ENCODE measurements around the gene SAT1. TPM values are rescaled to one million over a fixed set of nuclear protein-coding genes. Genes with fewer than 3 reads are reported as not detected.

Gene SAT1
- total RNA-seq, 1 experiment from 2014 or later: 26.0 TPM

DNA sequence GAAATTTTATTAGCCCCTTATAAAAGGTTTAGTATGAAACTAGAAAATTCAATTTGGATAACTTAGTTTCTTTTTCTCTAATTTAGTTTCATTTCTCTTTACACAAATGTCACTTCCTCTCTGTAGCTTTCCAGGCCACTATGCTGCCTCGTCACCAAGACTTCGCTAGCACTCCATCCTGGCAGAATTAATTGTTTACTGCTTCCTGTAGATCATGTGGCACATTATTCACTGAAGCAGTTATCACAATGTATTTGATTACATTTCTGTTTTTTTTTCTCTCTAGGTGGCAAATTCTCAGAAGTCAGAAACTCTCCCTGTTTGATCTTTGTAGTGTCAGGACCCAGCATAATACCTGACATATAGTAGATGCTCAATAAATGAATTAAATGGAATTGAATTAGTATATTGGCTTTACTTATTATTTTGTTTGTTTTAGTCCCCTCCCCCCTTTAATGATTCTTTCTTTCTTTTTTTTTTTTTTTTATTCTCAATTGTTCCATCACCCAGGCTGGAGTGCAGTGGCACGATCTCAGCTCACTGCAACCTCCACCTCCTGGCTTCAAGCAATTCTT is 9.3 kb upstream of the SAT1 start:
- no peak for DNase-seq (ENCODE audit: low read depth)

DNA sequence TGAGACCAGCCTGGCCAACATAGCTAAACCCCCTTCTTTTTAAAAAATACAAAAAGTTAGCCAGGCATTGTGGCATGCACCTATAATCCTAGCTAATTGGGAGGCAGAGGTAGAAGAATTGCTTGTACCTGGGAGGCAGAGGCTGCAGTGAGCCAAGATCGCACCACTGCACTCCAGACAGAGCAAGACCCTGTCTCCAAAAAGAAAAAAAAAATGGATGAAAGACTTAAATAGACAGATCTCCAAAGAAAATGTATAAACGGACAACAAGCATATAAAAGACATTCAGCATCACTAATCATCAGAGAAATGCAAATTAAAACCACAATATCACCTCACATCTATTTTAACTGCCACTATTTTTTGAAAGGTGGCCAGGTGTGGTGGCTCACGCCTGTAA is 6.6 kb upstream of the SAT1 start:
- no peak for DNase-seq (ENCODE audit: low read depth)

DNA sequence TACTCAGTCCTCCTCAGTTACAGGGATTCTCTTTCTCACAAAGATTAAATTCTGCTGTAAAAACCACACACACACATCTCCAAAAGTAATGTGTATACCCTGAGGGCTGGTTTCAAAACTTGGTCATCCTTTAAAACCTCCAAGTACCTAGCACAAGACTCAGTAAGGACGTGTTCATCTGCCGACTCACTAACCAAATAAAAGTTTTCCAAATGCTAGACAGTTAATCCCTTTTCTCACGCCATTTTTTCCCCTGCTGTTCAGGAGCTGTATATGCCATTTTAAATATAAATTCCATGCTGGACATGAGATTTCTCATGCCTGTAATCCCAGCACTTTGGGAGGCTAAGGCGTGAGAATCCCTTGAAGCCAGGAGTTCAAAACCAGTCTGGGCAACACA is 3.9 kb upstream of the SAT1 start:
- DNase-seq (ENCODE audit: low read depth): peak; percentile 70

DNA sequence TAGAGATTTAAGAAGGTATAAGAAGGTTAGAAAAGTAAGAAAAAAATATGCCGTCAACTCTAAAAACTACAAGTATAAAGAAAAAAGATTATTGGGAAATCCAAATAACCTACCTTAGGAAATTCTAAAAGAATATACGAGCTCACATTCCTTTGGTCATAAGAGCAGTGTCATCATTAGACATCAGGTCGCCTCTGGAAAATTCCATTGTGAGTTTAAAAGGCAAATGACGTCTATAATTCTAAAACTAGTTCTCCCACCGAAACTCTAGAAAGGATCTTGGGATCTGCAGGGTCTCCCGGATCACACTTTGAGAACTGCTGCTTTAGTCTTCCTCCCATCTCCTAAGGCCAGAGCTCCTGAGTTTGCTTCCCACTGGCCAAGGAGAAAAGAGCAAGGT is 518 bp upstream of the SAT1 start:
- no peak for DNase-seq (ENCODE audit: low read depth)

DNA sequence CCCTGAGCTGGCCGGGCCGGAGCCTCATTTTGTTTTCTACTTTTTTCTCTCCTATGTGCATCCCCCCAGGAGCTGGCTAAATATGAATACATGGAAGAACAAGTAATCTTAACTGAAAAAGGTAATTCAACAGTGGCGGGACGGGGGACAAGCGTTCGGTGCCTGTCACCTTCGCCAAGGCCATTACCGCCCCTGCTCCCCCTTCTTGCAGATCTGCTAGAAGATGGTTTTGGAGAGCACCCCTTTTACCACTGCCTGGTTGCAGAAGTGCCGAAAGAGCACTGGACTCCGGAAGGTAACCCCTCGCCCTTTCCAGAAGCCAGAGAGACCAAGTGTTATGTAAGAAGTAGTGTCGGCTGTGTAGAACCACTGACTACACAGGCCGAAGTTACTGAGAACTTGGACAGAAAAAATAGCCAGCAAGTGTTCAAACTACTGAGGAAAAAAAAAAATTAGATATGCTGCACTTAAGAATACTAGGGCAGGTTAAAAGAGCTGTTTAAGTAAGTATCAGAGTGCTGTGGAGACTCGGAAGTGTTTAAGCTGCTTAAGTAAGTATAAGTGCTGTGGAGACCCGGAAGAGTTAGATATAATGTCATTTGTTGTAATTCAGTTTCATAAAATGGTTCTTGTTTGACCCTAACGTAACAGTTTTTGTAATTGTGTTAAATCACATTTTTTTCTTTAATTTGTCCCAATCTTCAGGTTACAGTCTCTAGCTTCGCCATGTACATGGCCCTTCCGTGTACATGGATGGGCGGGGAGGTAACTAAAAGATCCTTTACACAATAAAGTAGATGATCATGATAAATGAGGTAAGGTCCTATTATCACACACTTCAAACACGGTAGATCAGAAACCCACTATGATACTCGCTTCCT is 856 bp downstream of the SAT1 start:
- DNase-seq (ENCODE audit: low read depth): no peak

DNA sequence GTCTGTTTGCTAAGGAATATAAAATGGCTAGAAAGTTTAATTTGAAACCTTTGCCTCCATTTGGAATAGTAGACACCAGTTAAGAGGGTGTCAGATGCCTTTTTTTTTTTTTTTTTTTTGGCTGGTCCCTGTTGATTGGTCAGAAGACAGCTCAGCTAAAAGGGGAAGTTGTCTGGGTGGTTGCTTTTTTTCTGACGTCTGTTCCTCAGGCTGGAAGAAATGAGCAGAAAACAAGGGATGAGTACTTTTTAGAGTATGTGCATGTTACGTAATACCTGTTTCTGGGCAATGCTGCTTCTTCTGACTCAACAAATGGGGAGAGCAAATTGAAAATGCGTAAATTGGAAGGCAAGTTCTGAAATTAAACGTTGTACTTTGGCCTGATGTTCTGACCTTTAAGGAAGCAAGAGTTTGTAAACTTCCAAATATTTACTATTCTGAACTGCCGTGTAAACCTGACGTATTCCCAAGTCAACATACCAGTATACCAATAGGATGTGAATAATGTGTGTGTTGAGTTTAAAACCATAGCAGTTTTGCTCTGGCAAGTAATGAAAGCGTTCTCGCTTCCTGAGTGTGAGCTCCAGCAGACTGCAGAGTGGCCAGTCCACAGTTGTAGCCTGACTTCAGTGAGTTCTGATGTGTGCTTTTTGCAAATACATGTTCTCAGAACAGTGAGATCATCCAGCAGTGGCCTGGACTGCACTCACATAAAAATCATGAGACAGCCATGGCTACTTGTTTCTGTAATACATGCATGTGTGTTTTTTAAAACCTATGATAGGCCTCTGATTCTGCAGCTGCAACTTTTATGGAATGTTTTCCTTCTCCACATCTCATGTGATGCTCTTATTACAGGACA is 1.7 kb downstream of the SAT1 start:
- peak; percentile 73 for DNase-seq (ENCODE audit: low read depth)

DNA sequence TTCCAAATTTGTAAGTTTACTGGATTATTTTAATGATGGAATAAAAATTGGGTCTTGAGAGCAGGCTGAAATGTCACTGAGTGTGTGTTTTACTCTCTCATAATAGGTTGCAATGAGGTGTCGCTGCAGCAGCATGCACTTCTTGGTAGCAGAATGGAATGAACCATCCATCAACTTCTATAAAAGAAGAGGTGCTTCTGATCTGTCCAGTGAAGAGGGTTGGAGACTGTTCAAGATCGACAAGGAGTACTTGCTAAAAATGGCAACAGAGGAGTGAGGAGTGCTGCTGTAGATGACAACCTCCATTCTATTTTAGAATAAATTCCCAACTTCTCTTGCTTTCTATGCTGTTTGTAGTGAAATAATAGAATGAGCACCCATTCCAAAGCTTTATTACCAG is 2.6 kb downstream of the SAT1 start:
- DNase-seq (ENCODE audit: low read depth): no peak

DNA sequence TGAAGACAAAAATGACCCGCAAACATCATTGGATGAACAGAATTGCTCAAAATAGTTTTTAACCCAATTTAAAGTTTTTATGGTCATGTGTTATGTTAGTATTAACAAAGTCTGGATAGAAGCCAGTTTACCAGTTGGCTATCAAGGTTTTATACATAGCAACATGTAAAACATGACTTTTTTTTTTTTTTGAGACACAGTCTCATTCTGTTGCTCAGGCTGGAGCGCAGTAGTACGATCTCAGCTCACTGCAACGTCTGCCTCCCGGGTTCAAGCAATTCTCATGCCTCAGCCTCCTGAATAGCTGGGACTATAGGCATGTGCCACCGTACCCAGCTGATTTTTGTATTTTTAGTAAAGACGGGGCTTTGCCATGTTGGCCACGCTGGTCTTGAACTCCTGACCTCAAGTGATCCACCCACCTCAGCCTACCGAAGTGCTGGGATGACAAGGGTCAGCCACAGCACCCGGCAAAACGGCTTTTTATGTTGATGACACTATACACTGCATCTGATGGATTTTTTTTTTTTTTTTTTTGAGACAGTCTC is 3.4 kb downstream of the SAT1 start:
- no peak for DNase-seq (ENCODE audit: low read depth)

DNA sequence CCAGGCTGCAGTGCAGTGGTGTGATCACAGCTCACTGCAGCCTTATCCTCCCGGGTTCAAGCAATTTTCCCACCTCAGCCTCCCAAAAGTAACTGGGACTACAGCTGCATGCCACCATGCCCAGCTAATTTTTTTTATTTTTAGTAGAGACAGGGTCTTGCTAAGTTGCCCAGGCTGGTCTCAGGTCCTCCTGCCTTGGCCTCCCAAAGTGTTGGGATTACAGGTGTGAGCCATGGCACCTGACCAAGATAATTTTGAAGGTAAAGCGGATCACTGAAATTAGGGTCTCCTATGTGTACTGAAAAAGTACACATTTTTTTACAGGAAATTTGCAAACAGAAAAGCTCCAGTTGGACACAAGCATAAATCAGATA is 4.8 kb downstream of the SAT1 start:
- no peak for DNase-seq (ENCODE audit: low read depth)

DNA sequence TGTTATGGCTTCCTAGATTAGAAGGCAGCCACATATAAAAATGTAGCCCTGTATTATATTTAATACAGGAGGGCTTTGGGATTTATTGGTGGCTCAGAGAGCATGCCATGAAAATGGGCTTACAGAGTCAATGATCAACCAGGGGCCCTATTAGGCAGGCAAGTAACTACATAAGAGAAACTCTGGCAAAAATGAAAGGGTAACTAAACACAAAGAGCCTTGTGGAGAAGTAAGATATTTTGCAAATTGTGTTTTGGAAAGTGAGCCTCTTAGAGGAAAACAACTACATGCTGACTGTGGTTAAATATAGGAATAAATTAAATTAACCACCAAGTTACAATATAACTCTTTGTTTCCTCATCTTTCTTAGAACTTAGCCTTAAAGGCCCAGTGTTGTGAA is 5.5 kb downstream of the SAT1 start:
- no peak for DNase-seq (ENCODE audit: low read depth)

DNA sequence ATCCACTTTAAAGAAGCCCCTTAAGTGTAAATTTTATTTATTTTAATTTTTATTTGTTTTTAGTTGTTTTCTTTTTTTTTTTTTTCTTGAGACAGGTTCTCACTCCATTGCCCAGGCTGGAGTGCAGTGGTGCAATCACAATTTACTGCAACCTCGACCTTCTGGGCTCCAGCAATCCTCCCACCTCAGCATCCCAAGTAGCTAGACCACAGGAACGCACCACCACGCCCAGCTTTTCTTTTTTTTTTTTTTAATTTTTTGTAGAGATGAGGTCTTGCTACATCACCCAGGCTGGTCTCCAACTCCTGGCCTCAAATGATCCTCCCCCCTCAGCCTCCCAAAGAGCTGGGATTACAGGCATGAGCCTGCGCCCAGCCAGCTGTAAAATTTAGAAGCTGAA is 6.0 kb downstream of the SAT1 start:
- DNase-seq (ENCODE audit: low read depth): no peak

DNA sequence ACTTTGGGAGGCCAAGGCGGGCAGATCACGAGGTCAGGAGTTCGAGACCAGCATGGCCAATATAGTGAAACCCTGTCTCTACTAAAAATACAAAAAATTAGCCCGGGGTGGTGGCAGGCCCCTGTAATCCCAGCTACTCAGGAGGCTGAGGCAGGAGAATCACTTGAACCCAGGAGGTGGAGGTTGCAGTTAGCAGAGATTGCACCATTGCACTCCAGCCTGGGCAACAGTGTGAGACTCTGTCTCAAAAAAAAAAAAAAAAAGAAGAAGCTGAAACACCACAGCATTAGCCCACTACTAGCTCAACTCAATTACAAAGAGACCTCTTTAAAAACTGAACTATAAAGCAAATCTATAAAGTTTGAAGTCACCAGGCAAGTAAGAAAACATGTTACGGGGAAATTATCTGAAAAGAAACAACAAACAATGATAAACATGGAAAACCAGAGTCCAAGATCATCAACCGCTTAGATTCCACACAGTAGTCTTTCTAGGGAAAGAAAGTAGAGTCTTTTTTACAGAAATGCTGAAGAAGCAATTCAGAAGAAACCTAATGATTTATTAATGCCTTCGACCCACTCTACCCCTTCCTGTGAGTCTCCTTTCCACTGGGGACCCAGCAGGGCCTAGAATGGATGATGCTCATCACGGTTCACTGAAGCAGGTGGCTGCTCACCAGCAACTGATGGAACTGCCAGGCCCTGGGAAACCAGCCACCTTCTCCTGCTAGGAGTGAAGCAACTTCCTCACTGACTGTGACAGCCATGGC is 6.6 kb downstream of the SAT1 start:
- no peak for DNase-seq (ENCODE audit: low read depth)

DNA sequence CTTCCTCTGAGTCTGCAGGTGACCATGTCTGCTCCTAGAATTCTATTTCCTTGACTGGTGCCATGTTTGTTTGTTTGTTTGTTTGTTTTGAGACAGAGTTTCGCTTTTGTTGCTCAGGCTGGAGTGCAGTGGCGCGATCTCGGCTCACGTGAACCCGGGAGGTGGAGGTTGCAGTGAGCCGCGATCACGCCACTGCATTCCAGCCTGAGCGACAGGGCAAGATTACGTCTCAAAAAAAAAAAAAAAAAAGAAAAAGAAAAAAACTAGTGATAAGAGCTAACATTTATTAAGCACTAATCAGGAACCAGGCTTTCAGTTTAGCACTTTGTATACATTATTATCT is 7.2 kb downstream of the SAT1 start:
- DNase-seq (ENCODE audit: low read depth): no peak

DNA sequence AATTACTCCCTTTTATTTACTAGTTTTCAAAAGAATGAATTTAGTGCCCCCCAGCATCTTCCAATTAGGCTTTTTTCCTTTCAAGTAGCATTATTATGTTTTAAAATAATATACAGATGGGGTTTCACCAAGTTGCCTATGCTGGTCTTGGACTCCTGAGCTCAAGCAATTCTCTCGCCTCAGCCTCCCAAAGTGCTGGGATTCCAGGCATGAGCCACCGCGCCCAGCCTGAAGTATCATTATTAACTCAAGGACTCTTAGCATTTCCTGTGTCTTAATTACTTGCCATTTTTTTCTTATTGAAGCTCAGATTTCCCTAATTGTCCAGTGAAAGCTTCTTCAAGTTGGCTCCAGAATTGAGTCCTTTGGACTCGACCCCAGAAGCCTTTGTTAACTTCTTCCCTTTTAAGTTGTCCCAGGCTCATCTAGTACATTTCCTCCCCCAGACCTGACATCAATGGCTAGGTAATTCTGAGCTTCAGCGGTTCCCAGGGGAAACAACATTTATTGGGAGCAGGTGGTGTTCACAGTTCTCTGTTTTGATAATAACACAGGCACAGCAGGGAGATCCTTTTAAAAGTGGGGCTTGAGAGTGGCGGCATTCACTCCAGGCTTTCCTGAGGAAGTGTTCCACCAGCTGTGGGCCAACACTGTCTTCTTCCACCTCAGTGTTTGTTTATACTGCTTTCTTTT is 10.0 kb downstream of the SAT1 start:
- no peak for DNase-seq (ENCODE audit: low read depth)

DNA sequence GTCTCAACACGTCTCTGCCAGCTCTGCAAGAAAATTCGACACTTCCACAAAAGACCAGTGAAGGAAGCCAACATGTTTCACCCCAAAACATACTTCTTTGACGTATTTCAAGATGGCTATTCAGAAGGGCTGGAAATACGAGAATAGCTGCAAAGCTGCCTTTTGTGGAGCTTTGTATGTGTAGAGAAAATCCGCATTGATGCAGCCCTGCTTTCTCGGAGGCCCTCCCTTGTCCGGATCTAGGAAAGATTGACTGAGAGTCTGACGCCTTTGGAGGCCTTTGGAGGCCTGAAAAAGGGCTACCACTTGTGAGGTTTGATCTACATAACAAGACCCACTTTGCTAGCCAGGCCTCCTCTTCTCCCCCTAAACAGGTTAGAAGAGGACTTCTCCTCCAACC is 12.2 kb downstream of the SAT1 start:
- DNase-seq (ENCODE audit: low read depth): no peak

DNA sequence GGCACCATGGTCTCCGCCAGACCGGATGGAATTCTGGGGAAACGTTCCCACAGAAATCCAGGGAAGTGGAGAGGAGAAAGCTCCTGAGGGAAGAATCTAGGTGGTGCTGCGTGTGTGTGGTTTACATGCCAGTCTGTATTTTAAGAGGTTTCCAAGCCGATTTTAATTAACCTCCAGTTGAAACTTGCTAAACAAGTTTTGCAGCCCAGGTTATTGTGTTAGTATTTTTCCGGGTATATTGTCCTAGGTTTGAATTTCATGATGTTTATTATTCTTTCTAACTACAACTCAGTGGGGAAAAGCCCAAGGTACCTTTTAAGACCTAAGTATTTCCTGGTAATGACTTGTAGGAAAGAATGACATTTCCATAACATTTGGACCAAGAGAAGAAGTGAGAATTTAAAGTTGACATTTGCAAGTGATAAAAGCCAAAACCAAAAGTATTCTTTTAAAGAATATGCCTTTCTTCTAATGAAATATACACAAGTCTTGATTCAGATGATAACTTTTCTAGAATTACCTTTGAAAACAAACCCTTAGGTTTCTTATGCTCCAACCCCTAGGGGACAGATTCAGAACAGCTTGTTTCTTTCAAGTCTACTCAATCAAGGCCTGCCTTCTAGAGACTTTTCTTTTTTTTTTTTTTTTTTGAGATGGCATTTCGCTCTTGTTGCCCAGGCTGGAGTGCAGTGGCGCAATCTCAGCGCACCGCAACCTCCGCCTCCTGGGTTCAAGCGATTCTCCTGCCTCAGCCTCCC is 14.6 kb downstream of the SAT1 start:
- no peak for DNase-seq (ENCODE audit: low read depth)

DNA sequence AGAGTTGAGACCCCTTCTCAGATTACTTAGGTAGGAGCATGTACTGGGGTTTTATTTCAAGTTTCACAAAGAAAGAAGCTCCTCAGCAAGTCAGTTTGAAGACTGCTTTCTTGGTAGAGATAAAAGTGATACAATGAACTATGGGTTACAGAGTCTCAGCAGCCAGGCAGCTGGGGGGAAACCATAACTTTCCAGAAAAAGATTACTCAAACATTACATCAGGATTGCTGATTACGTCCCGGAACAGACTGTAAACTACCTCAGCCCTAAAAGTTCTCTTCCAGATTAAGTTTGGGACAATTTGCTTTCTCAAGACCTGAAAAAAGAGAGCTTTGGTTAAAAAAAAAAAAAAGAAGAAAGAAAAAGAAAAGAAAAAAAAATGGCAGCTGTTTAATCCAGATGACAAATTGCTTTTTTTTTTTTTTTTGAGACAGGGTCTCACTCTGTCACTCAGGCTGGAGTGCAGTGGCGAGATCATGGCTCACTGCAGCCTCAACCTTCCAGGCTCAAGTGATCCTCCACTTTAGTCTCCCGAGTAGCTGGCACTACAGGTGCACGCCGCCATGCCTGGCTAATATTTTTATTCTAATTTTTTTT is 16.6 kb downstream of the SAT1 start:
- DNase-seq (ENCODE audit: low read depth): no peak

DNA sequence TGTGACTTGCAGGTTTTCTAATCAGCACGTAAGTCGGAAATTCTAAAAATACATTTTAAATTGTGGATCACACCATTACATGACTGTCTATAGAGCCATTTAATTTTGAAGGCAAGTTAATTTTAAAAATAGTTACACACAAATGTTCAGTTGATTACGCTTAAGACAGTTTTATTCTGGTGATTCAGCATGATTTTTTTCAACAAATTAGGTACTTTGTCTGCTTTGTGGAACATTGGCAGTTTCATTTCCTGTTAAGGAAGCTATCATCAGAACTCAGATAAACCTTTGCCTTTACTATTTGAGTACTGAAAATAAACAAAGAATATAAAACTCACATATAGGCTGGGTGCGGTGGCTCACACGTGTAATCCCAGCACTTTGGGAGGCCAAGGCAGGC is 19.5 kb downstream of the SAT1 start:
- no peak for DNase-seq (ENCODE audit: low read depth)

DNA sequence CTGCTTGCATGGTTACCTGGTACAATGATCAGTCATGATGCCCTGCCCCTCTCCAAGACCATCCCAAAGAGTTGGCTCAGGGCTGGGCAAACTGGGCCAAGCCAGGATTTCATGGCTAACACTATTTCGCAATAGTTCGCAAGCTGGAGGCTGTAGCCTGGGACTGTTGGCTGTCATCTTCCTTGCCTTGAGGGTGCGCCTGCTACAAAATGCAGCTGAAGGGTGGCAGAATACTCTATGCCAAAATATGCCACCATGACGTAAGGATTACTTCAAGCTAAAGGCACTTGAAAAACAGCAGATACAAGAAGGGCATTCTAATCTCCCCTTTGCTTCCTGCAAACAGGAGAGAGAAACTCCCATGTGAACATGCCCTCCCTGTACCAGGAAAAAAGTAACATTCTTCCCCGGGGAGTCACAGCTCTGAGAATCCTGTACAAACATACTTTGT is 21.0 kb downstream of the SAT1 start:
- peak; percentile 61 for DNase-seq (ENCODE audit: low read depth)
